ENCODE results near the gene MTHFR. TPM values are rescaled to one million over a fixed set of nuclear protein-coding genes. Genes with fewer than 3 reads are reported as not detected.

The MTHFR gene
- total RNA-seq, 2 experiments from 2014 or later = 12.8 to 13.3 TPM

GRCh38 chr1:11769274-11769673 lies 36.5 kb downstream of the MTHFR start:
- H3K4me3 Mint-ChIP-seq = no peak overlapping the region
- ChIA-PET CTCF (no interaction called here), POLR2A (no interaction called here)
- no peaks in the 10 kb centered on the region for H3K27me3 Mint-ChIP-seq
- no peak for DNase-seq
- H3K9me3 Mint-ChIP-seq = no peaks in the 10 kb centered on the region
- H3K36me3 Mint-ChIP-seq = no peaks in the 10 kb centered on the region
- intact Hi-C loops (cut with micrococcal nuclease) = no loop called here
- H3K4me1 Mint-ChIP-seq (ENCODE audit: low read depth) = no peaks in the 10 kb centered on the region
- no peak overlapping the region for H3K27ac Mint-ChIP-seq

GRCh38 chr1:11768821-11769220 lies 36.9 kb downstream of the MTHFR start:
- no peak for DNase-seq
- Mint-ChIP-seq H3K27me3 (no peaks in the 10 kb centered on the region), H3K27ac (no peak overlapping the region), H3K36me3 (no peaks in the 10 kb centered on the region), H3K4me3 (no peak overlapping the region), H3K4me1 (ENCODE audit: low read depth) (no peaks in the 10 kb centered on the region), H3K9me3 (no peaks in the 10 kb centered on the region)
- intact Hi-C loops (cut with micrococcal nuclease) = no loop called here
- POLR2A ChIA-PET = no interaction called here
- CTCF ChIA-PET = no interaction called here

- Mint-ChIP-seq H3K27ac (no peak overlapping the region), H3K9me3 (no peaks in the 10 kb centered on the region), H3K27me3 (no peaks in the 10 kb centered on the region), H3K4me3 (no peak overlapping the region), H3K4me1 (ENCODE audit: low read depth) (no peaks in the 10 kb centered on the region), H3K36me3 (no peaks in the 10 kb centered on the region)
- intact Hi-C loops (cut with micrococcal nuclease) = no loop called here
- POLR2A ChIA-PET = no interaction called here
- no peak for DNase-seq
- CTCF ChIA-PET = no interaction called here
Observed at GRCh38 chr1:11767922-11768704, 37.7 kb downstream of the MTHFR start.

- Mint-ChIP-seq H3K4me3 (no peak overlapping the region), H3K36me3 (no peaks in the 10 kb centered on the region), H3K4me1 (ENCODE audit: low read depth) (peaks cover 6% of the 10 kb centered on the region), H3K9me3 (no peaks in the 10 kb centered on the region), H3K27me3 (peaks cover 4% of the 10 kb centered on the region), H3K27ac (no peak overlapping the region)
- intact Hi-C loops (cut with micrococcal nuclease) = no loop called here
- no peak for DNase-seq
- ChIA-PET CTCF (no interaction called here), POLR2A (no interaction called here)
Observed at GRCh38 chr1:11766429-11766776, 39.4 kb downstream of the MTHFR start.

- Mint-ChIP-seq H3K4me3 (no peak overlapping the region), H3K27me3 (peaks cover 6% of the 10 kb centered on the region), H3K9me3 (no peaks in the 10 kb centered on the region), H3K36me3 (no peaks in the 10 kb centered on the region), H3K4me1 (ENCODE audit: low read depth) (peaks cover 6% of the 10 kb centered on the region), H3K27ac (no peak overlapping the region)
- ChIA-PET CTCF (no interaction called here), POLR2A (no interaction called here)
- intact Hi-C loops (cut with micrococcal nuclease) = no loop called here
- no peak for DNase-seq
Observed at GRCh38 chr1:11765661-11766428, 39.9 kb downstream of the MTHFR start.

DNA sequence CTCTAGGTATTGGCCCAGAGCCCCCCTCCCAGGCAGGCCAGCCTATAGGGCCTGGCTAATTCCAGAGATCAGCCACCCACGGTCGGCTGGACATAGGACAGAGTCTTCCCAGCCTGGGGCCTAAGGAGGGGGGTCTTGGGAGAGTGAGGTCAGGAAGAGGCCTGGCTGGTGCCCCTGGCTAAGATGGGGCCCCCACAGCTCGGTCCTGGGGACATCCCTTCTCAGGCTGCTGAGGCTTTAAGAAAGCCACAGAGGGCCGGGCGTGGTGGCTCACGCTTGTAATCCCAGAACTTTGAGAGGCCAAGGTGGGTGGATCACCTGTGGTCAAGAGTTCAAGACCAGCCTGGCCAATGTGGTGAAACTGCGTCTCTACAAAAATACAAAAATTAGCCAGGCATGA lies 41.2 kb downstream of the MTHFR start:
- Mint-ChIP-seq H3K4me3 (no peak overlapping the region), H3K27ac (no peak overlapping the region), H3K9me3 (no peaks in the 10 kb centered on the region), H3K27me3 (peaks cover 6% of the 10 kb centered on the region), H3K36me3 (no peaks in the 10 kb centered on the region), H3K4me1 (ENCODE audit: low read depth) (peaks cover 6% of the 10 kb centered on the region)
- CTCF ChIA-PET = no interaction called here
- POLR2A ChIA-PET = no interaction called here
- no peak for DNase-seq
- intact Hi-C loops (cut with micrococcal nuclease) = no loop called here

GRCh38 chr1:11764115-11764514 lies 41.6 kb downstream of the MTHFR start:
- ChIA-PET CTCF (no interaction called here), POLR2A (no interaction called here)
- H3K36me3 Mint-ChIP-seq = no peaks in the 10 kb centered on the region
- H3K27ac Mint-ChIP-seq = no peak overlapping the region
- H3K4me1 Mint-ChIP-seq (ENCODE audit: low read depth) = peaks cover 6% of the 10 kb centered on the region
- H3K9me3 Mint-ChIP-seq = no peaks in the 10 kb centered on the region
- DNase-seq = no peak
- H3K27me3 Mint-ChIP-seq = peaks cover 6% of the 10 kb centered on the region
- intact Hi-C loops (cut with micrococcal nuclease) = no loop called here
- no peak overlapping the region for H3K4me3 Mint-ChIP-seq

DNA sequence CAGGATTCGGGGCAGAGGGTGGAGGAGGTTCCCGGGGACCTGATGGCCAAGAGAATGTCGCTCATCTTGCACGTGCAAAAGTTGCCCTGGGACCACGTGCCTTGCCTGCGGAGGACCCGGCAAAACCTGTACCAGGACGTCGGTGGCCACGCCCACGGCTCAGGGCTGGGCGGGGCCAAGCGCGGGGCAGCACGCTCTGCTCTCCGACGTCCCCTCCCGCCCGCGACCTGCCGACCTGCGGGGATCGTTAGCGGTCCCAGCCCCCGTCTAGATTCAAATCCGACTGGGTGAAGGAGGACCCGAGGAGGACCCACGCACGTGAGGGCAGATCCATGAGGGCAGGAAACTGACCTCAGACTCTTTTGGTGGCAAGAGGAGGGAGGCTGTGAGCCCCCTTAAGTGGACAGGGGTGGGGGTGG lies 43.8 kb downstream of the MTHFR start, which contains the start of gene C1orf167:
Gene C1orf167 (plus strand): TSS at position 206 of the 419 bp plus-strand sequence. CDS start 2,208 bp downstream, outside the sequence.
- Mint-ChIP-seq H3K4me3 (no peak within 1 kb of the TSS), H3K27ac (no peak within 1 kb of the TSS), H3K9me3 (no peaks in the 10 kb centered on the region), H3K4me1 (ENCODE audit: low read depth) (peaks cover 6% of the 10 kb centered on the region), H3K36me3 (no peaks in the 10 kb centered on the region), H3K27me3 (peaks cover 6% of the 10 kb centered on the region)
- DNase-seq = peak; percentile 39
- POLR2A ChIA-PET = no interaction called here
- intact Hi-C loops (cut with micrococcal nuclease) = no loop called here
- CTCF ChIA-PET = no interaction called here

- Mint-ChIP-seq H3K9me3 (no peaks in the 10 kb centered on the region), H3K4me3 (no peak overlapping the region), H3K27me3 (peaks cover 8% of the 10 kb centered on the region), H3K4me1 (ENCODE audit: low read depth) (peaks cover 6% of the 10 kb centered on the region), H3K27ac (no peak overlapping the region), H3K36me3 (no peaks in the 10 kb centered on the region)
- DNase-seq = no peak
- intact Hi-C loops (cut with micrococcal nuclease) = no loop called here
- POLR2A ChIA-PET = no interaction called here
- CTCF ChIA-PET = no interaction called here
Observed at GRCh38 chr1:11761285-11761684, 44.5 kb downstream of the MTHFR start.

GRCh38 chr1:11759791-11760190 lies 46.0 kb downstream of the MTHFR start:
- Mint-ChIP-seq H3K4me1 (ENCODE audit: low read depth) (peaks cover 6% of the 10 kb centered on the region), H3K9me3 (no peaks in the 10 kb centered on the region), H3K36me3 (no peaks in the 10 kb centered on the region), H3K27me3 (peaks cover 8% of the 10 kb centered on the region), H3K27ac (no peak overlapping the region), H3K4me3 (no peak overlapping the region)
- DNase-seq = no peak
- CTCF ChIA-PET = no interaction called here
- intact Hi-C loops (cut with micrococcal nuclease) = no loop called here
- POLR2A ChIA-PET = no interaction called here

GRCh38 chr1:11757047-11757446 lies 48.7 kb downstream of the MTHFR start:
- Mint-ChIP-seq H3K9me3 (no peaks in the 10 kb centered on the region), H3K27me3 (peaks cover 5% of the 10 kb centered on the region), H3K36me3 (no peaks in the 10 kb centered on the region), H3K27ac (no peak overlapping the region), H3K4me1 (ENCODE audit: low read depth) (peaks cover 7% of the 10 kb centered on the region), H3K4me3 (no peak overlapping the region)
- DNase-seq = no peak
- intact Hi-C loops (cut with micrococcal nuclease) = no loop called here
- ChIA-PET POLR2A (no interaction called here), CTCF (no interaction called here)

DNA sequence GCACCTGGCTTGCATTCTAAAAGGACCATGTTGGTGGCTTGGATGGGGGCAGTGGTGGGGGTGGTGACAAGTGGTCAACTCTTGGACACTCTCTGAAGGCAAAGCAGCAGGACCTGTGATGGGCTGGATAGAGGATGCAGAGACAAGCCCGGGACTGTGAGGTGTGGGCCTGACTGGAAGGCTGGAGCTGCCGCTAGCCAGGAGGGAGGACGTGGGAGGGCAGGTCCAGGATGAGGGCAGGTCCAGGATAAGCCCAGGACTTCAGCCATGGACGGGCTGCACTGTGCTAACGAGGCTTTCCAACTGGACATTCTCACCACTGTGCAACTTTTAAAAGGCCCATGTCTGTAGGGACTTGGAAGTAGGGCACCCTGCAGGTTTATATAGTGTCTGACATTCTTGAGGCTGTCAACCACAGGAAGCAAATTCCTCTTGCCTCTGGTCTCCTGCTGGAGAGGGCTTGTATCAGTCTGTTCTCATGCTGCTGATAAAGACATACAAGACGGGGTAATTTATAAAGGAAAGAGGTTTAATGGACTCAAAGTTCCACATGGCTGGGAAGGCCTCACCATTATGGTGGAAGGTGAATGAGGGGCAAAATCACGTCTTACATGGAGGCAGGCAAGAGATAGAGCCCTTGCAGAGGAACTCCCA lies 52.1 kb downstream of the MTHFR start:
- no peak overlapping the region for H3K4me3 Mint-ChIP-seq
- peaks cover 10% of the 10 kb centered on the region for H3K4me1 Mint-ChIP-seq (ENCODE audit: low read depth)
- DNase-seq = no peak
- H3K27me3 Mint-ChIP-seq = peaks cover 2% of the 10 kb centered on the region
- no peaks in the 10 kb centered on the region for H3K9me3 Mint-ChIP-seq
- CTCF ChIA-PET = interaction anchor here (0.6 to 1.6 kb wide), 2 partner anchors 90 to 239 kb away, joined by 4 to 5 read pairs; partner anchors contain the start of gene FBXO6
- H3K27ac Mint-ChIP-seq = no peak overlapping the region
- H3K36me3 Mint-ChIP-seq = peaks cover 4% of the 10 kb centered on the region
- POLR2A ChIA-PET = no interaction called here
- intact Hi-C loops (cut with micrococcal nuclease) = no loop called here

Data from activated CD4-positive, alpha-beta memory T cell treated with anti-CD3 and anti-CD28 coated beads for 36 hours (primary cell).